NCI-H1092 (cell line): ENCODE measurements around the gene FANCD2OS.
"Not testable (repeated sequence)": the region's sequence is repeated elsewhere in the genome, so short reads cannot be mapped to it uniquely, and the experiment has no call there.

Source experiments
- DNase-seq: peaks from one replicate; lab custom pipeline; 2025; lab: John Stamatoyannopoulos, UW

Gene FANCD2OS

DNA sequence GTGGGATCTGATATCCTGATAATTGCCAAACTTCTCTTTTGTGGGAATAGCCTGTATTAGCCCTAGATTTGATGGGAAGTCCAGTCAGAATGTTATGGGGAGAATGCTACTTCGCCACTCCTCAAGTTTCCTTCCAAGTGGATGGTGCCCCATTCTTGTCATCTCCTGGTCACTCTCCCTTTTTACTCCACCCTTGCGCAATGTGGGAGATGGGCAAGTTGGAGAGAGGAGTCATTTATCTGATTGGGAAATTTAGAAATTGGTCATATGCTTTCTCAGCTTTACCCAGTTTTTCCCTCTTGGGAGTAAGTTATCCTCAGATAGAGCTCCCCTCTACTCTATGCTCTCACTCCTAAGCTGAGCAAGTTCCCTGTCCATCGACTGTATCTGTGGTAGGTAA lies 14.4 kb downstream of the FANCD2OS start:
- DNase-seq: no peak

DNA sequence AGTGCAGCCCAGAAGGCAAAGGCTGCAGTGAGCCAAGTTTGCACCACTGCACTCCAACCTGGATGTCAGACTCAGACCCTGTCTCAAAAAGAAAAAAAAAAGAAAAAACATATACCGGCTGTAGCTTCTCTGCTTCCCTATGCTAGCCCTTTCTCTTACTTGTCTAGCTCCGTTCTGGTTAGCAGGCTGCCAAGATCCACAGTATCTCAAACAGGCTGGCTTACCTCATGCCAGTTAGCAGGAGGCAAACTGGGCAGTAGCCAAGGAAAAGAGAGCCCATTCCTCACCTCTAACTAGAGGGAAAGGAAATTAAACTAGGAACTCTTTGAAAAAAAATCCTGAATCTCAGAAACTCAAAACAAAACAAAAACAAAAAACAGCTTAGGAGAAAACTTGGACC lies 16.7 kb downstream of the FANCD2OS start:
- not testable (repeated sequence) for DNase-seq

GRCh38 chr3:10090774-10091173 lies 17.3 kb downstream of the FANCD2OS start:
- not testable (repeated sequence) for DNase-seq

DNA sequence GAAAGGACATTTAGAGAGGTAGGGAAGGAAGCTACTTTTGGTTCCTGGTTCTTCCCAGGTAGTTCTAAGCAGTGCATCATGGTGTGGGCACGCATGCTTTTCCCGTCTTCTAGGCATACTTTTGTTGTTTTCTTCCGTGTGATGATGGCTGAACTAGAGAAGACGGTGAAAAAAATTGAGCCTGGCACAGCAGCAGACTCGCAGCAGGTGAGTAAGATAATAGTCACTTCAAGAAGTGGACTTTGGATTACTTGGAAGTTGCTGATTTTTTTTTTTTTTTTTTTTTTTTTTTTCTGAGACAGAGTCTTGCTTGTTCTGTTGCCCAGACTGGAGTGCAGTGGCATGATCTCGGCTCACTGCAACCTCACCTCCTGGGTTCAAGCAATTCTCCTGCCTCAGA lies 17.9 kb downstream of the FANCD2OS start:
- no peak for DNase-seq

GRCh38 chr3:10088256-10088655 lies 19.8 kb downstream of the FANCD2OS start:
- DNase-seq: no peak

DNA sequence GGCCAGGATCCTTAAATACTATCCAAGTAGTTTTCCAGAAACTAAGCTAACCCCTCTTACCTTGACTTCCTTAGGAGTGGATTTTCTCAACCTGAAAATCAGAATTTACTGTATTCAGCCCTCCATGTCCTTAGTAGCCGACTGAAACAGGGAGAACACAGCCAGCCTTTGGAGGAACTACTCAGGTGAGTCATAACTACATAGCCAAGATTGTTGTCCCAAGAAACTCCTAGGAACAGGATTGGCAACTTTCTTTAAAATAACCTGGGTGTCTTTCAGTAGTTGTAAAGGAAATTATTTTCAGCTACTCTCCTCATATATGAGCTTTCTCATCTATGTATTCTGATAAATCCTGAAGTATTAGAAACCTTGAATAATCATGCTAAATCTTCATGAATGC lies 22.3 kb downstream of the FANCD2OS start:
- DNase-seq: no peak

- DNase-seq: no peak
These were observed 26.2 kb downstream of the FANCD2OS start for GRCh38 chr3:10081871-10082270.

DNA sequence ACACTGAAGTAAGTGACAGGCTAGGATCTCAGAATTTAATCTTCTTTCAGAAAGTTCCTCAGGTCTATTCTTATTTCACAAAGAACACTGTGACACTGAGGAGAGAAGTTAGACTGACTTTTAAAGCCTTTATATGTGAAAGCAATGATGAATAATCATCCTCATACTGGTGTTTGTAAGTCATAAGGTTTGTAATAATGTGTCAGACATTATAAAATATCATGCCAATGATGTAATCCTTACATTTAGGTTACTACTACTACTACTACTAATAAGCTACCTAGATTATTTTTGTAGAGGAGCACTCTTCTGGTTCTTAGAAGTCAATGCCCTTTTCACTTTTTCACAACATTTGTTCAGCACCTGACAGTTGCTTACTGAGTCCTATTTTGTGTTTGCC lies 33.4 kb downstream of the FANCD2OS start:
- DNase-seq: no peak

DNA sequence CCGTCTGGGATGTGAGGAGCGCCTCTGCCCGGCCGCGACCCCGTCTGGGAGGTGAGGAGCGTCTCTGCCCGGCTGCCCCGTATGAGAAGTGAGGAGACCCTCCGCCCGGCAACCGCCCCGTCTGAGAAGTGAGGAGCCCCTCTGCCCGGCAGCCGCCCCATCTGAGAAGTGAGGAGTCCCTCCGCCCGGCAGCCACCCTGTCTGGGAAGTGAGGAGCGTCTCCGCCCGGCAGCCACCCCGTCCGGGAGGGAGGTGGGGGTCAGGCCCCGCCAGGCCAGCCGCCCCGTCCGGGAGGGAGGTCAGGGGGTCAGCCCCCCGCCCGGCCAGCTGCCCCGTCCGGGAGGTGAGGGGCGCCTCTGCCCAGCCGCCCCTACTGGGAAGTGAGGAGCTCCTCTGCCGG lies 38.0 kb downstream of the FANCD2OS start:
- DNase-seq: not testable (repeated sequence)

DNA sequence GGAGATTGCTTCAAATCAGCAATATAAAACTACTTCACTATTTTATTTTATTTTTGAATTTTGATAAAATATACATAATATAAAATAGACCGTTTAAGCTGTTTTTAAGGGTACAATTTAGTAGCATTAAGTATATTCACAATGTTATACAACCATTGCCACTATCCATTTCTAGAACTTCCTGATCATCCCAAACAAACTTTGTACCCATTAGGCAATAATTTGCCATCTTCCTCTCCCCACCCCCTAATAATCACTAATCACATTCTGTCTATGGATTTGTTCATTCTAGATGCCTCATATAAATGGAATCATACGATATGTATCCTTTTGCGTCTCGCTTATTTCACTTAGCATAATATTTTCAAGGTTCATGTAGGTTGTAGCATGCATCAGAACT lies 53.0 kb downstream of the FANCD2OS start:
- DNase-seq: no peak
